ENCODE results near the gene PKN1. TPM values are rescaled to one million over a fixed set of nuclear protein-coding genes. Genes with fewer than 3 reads are reported as not detected.

PKN1 gene
- total and polyA plus RNA-seq, 10 of the 15 experiments (the other 5 are each of a cell fraction or from before 2014, with no cell fraction given): 1.0 to 189 (median 52.7) TPM

DNA sequence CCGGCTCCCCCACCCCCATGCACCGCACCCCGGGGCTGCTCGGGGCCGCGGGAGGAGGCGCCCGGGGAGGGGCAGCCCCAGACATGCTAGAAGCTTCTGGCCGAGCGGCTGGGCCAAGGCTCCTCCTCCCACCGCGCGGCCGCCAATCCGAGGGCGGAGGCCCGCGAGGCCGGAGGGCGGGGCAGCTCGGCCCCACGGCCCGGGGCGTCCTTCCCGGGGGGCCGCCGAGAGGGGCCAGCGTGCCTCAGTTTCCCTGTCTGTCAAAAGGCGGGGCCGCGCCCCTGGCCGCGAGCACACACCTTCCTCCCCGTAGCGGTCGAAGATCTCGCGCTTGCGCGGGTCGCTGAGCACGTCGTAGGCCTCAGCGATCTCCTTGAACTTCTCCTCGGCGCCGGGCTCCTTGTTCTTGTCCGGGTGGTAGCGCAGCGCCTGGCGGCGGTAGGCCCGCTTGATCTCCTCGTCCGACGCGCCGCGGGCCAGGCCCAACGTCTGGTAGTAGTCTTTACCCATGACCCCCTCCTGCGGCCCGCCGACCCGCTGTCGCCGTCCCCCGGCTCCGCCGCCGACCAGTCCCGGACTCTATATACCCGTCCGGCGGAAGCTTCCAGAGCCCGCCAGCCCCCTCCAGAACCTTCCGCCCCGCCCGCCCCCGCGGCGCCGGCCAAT, 84.9 kb downstream of the PKN1 start, which contains the start of gene DNAJB1 (continued):
- no peak for TF ChIP-seq SMAD1 (IDR thresholded peaks at IDR 0.05; ENCODE audit: low read depth, partially characterized antibody)
- peak; percentile 92 for TF ChIP-seq POLR2A (IDR thresholded peaks at IDR 0.05; ENCODE audit: low read depth, low read length)
- TF ChIP-seq JUND (IDR thresholded peaks at IDR 0.05; ENCODE audit: low read depth, low read length): no peak
- TF ChIP-seq ZBTB40 (IDR thresholded peaks at IDR 0.05; ENCODE audit: borderline replicate concordance): 0 out of 2 replicates have a peak, but pooled peaks have one; percentile 26
- TF ChIP-seq STAT3 (IDR thresholded peaks at IDR 0.05; ENCODE audit: low read depth, low read length): no peak
- no peak for TF ChIP-seq NFXL1 (IDR thresholded peaks at IDR 0.05; ENCODE audit: borderline replicate concordance)
- peak; percentile 70 for TF ChIP-seq MXI1 (IDR thresholded peaks at IDR 0.05; ENCODE audit: low read depth, low read length)
- TF ChIP-seq, protein P1, sequence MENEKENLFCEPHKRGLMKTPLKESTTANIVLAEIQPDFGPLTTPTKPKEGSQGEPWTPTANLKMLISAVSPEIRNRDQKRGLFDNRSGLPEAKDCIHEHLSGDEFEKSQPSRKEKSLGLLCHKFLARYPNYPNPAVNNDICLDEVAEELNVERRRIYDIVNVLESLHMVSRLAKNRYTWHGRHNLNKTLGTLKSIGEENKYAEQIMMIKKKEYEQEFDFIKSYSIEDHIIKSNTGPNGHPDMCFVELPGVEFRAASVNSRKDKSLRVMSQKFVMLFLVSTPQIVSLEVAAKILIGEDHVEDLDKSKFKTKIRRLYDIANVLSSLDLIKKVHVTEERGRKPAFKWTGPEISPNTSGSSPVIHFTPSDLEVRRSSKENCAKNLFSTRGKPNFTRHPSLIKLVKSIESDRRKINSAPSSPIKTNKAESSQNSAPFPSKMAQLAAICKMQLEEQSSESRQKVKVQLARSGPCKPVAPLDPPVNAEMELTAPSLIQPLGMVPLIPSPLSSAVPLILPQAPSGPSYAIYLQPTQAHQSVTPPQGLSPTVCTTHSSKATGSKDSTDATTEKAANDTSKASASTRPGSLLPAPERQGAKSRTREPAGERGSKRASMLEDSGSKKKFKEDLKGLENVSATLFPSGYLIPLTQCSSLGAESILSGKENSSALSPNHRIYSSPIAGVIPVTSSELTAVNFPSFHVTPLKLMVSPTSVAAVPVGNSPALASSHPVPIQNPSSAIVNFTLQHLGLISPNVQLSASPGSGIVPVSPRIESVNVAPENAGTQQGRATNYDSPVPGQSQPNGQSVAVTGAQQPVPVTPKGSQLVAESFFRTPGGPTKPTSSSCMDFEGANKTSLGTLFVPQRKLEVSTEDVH (IDR thresholded peaks at IDR 0.05; ENCODE audit: low read depth, partially characterized antibody): no peak
- 0 out of 3 replicates have a peak, but pooled peaks of 1 of the 2 experiments have one; percentile 21 for TF ChIP-seq EGR1 (IDR thresholded peaks at IDR 0.05; ENCODE audit: borderline replicate concordance in 1 of 2, low read depth in 2 of 2, low read length in 2 of 2)
- TF ChIP-seq CREM (IDR thresholded peaks at IDR 0.05; ENCODE audit: low read depth): 0 out of 2 replicates have a peak, but pooled peaks have one; percentile 12
- TF ChIP-seq MTA3 (IDR thresholded peaks at IDR 0.05; ENCODE audit: borderline replicate concordance, low read length): no peak
- TF ChIP-seq BMI1 (IDR thresholded peaks at IDR 0.05; ENCODE audit: borderline replicate concordance): no peak
- TF ChIP-seq EZH2 (IDR thresholded peaks at IDR 0.05; ENCODE audit: borderline replicate concordance, control insufficient read depth, low read depth, low read length): no peak
- no peak for TF ChIP-seq FOXK2 (IDR thresholded peaks at IDR 0.05)
- peak in 1 of 2 experiments; percentile 19; a peak in 2 of 4 replicates for TF ChIP-seq BHLHE40 (IDR thresholded peaks at IDR 0.05; ENCODE audit: borderline replicate concordance in 1 of 2, low read depth in 2 of 2, low read length in 1 of 2)
- TF ChIP-seq KAT2A (conservative IDR thresholded peaks at IDR 0.05; ENCODE audit: control insufficient read depth, low read depth, low read length): peak; percentile 25; the same call in 1 of the 2 replicates
- TF ChIP-seq NRF1 (conservative IDR thresholded peaks at IDR 0.05; ENCODE audit: low read depth, low read length): no peak
- peak; percentile 43; the same call in 1 of the 2 replicates for TF ChIP-seq YY1 (IDR thresholded peaks at IDR 0.05; ENCODE audit: low read depth, low read length)
- TF ChIP-seq ZNF207 (IDR thresholded peaks at IDR 0.05; ENCODE audit: borderline replicate concordance): peak; percentile 94
- TF ChIP-seq POLR2AphosphoS2 (IDR thresholded peaks at IDR 0.05; ENCODE audit: low read depth, low read length): peak; percentile 85
- TF ChIP-seq TAF1 (IDR thresholded peaks at IDR 0.05; ENCODE audit: borderline replicate concordance, low read depth, low read length): peak; percentile 66; the same call in 1 of the 2 replicates
- TF ChIP-seq KLF5 (IDR thresholded peaks at IDR 0.05; ENCODE audit: partially characterized antibody): no peak
- TF ChIP-seq HCFC1 (IDR thresholded peaks at IDR 0.05; ENCODE audit: low read length): peak; percentile 29; the same call in 1 of the 2 replicates
- no peak for TF ChIP-seq SREBF2 (IDR thresholded peaks at IDR 0.05; ENCODE audit: low read length)

All from GM12878 (cell line).